ENCODE data around the gene STAT6.

GRCh38 chr12:57160040-57160439 is 48.9 kb upstream of the STAT6 start:
- no peak for TF ChIP-seq CTCF (conservative IDR thresholded peaks at IDR 0.05 in 1 of 2, IDR thresholded peaks at IDR 0.05 in 1 of 2; ENCODE audit: low read depth in 1 of 2, low read length in 2 of 2)
- no peak for TF ChIP-seq EZH2 (IDR thresholded peaks at IDR 0.05; ENCODE audit: low read length, missing control alignments)
